ENCODE measurements around the gene THAP10.

Gene THAP10

DNA sequence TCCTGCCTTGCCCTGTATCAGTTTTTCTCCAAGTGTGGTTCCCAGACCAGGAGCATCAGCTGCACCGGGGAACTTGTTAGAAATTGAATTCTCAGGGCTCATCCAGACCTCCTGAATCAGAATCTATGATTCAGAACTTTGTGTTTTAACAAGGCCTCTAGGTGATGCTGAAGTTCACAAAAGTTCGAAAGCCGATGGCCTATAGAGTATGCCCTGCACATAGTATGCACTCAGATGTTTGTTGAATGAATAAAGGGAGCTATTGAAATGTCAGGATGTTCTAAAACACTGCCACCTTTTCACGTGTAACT, 37.6 kb downstream of the THAP10 start:
- in situ Hi-C loops (cut with MboI; ENCODE audit: low sequenced_read_pairs) = no loop called here

DNA sequence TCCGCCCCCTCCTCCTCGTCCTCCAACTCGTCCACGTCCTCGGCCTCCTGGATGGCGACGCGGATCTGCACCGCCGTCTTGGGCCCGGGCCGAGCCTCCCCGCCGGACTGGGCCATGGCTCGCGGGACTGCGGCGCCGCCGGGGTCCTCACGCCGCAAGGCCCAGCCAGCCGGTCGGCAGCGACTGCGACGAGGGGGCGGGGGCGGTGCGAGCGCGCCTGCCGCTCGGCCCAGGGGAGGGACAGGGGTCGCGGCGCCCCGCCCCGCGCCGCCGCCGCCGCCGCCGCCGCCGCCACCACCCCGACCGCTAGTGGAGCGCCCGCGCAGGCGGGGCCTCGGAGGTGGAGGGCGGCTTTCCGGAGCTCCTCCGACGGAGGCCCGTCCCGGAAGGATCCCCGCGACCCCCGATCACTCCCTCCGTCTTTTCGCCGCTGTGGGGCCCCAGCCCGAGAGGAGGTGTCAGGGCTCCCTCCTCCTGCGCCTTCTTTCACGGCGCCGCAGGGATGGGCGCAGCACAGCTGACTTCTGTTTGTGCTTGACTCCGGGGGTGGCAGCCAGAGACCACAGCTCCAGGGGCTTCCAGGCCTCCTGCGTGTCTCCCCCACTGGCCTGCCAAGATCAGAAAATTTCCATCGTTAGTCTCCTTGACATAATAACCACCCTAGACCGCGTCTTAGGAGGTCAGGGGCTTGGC, 38.1 kb downstream of the THAP10 start, which contains the start of gene LARP6:
TSS of gene LARP6 (minus strand) at position 185 of the 693 bp plus-strand sequence. CDS start at position 116, 69 bp downstream.
- in situ Hi-C loops (cut with MboI; ENCODE audit: low sequenced_read_pairs) = no loop called here

DNA sequence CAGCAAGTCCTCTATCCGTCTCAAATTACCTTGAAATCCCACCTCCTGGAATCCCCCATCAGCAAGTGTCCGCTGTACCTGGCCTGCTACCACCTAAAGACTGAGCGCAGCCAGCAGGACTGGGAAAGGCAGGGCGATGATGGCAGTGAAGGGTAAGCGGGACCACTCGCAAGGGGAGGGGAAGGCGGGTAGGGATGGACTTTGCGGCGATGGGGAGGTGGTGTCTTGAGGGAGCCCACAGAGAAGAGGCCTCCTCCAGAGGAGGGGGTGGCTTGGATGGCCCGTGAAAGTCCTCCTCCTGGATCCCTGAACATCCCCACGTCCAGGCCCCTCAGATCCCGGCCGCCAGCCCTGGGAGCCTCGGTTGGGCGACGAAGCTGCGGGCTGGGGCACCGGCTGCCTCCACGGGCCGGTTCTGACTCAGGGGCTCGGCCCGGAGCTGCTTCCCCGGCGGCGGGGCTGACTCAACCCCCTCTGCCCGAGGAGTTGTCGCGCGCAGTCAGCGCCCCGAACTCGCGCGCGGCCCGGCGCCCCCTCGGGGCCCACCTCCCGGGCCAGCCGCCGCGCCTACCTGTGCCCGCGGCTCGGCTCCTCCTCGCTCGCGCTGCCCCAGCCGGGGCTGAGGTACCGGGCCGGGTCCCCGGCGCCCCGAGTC, 38.8 kb downstream of the THAP10 start:
- in situ Hi-C loops (cut with MboI; ENCODE audit: low sequenced_read_pairs) = no loop called here

DNA sequence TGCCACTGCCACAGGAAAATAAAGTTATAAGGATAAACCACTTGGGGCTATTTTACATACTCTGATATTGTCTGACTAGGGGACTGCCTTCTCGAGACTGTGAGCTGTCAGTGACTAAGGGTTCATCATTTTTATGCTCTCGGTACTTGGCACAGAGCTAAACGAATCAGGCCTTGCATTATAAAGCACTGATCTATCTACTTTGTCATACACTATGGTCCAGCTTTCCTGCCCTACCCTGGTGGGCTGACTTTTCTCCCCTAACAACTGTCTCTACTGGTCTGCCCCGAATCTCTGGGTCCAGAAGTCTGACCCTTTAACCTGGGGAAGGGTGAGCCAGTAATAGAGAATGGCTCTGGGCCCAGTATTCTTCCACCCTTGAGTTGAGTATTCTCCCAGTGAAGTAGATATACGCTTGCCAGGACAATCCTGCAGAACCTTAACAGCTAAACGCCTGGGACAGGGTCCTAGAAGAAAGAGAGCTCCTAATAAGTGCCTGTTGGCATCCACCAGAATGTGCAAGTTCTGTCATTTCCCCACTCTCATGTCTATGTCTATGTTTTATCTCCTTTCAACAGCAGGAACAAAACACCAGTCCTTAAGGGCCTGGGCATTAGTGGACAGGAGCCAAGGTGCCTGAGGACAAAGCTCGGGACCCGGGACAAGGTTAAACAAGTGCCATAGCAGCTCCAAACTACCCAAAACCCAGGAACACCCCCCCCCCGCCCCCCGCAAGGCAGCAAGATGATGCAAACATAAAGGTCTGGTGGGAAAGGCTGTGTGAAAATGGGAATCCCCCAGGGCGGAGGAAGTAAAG, 39.5 kb downstream of the THAP10 start:
- in situ Hi-C loops (cut with MboI; ENCODE audit: low sequenced_read_pairs) = no loop called here

DNA sequence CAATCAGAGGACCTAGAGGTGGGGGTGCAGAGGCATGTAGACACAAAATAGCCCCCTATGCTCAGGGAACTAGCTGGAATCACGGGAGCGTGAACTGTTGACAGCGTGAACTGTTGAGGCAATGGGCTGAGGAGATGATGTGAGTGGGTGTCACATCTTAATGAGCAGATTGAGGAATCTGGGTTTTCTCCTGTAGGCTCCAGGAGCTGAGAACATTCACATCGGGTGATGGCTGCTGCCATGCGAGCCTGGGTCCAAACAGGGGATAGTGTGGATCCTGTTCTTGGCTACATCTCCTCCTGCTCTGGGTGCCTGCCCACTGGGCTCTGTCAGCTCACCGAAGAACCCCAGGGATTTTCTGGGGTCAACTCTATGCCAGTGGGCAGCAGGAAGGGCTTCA, 40.3 kb downstream of the THAP10 start:
- in situ Hi-C loops (cut with MboI; ENCODE audit: low sequenced_read_pairs) = no loop called here

DNA sequence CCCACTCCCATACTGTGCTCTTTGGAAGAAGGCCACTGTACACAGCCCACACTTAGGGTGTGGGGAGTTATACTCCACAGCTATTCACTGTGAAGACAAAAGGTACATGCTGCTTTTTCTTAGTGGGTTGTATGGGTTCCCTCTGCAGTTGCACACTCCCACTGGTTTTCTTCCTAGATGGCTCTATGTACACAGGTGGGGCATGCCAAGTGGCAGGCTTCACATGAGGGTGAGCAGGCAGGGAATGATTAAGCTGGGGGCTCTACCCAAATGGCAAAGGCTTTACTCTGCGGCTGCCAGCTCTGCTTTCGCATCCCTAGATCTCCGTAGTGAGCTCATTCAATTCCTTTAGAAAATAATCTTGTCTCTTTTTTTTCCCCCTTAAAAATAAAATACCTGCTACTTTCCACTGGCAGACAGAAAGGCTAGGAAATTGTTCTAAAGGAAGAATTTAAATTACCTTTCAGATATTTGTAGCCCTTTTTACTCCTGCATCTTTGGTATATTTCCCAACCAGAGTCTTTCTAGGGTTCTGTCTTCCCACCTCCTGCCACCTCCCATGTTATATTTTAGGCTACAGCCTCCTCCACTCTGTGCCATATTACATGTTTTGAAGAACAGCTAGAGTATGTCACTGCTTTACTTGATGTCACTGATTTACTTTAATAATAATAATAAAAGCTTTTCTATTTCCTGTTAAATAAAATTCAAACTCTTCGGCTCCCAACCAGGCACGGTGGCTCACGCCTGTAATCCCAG, 46.5 kb downstream of the THAP10 start:
- in situ Hi-C loops (cut with MboI; ENCODE audit: low sequenced_read_pairs) = no loop called here

DNA sequence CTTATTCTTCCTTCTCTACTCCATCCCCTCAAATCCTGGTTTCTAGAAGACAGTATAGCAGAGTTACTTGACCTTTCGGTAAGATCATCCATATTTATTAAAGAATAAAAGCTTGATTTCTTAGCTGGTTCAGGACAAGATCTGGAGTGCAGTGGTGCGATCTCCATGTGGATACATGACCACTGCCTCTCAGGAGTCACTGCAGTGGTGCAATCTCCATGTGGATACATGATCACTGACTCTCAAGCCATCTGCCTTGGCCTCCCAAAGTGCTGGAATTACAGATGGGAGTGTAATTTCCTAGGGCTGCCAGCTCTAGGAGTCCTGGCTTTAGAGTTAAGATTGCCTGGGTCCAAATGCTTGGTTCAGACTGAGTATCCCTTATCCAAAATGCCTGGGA, 54.8 kb downstream of the THAP10 start:
- in situ Hi-C loops (cut with MboI; ENCODE audit: low sequenced_read_pairs) = no loop called here

DNA sequence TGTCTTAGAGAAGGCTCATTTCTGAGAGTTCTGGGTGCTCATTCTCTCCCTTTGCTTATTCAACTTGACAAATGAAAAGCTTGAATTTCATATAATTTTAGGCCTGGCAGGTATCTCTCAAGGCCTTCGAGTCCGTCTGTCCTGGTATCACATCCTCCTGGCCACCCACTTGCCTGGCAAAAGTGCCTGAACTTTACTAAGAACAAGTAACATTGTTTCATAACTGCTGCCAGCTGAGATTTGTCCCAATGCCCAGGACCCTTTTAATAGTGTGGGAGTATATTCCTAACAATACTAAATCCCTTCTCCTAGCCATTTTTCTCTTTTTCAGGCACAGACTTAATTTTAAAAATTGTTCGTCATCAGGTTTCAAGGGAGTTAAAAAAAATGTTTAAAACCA, 56.4 kb downstream of the THAP10 start:
- in situ Hi-C loops (cut with MboI; ENCODE audit: low sequenced_read_pairs) = no loop called here

DNA sequence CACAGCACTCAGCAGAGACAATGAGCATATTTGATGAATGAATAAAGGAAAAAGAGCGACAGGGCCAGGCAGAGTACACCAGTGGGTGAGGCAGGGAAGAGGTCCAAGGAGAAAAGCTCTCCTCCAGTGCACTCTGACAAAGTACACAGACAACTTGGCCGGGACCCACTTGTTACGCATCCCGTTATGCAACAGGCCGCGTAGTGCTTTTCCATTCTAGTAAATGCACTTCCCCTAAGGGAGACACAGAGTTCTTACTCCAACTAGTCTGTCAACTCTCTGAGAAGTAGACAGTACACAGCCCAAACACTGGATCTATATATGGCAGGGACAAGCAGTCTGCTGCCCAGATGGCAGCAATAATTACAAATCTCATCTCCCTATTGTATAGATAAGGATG, 56.8 kb downstream of the THAP10 start:
- in situ Hi-C loops (cut with MboI; ENCODE audit: low sequenced_read_pairs) = no loop called here

DNA sequence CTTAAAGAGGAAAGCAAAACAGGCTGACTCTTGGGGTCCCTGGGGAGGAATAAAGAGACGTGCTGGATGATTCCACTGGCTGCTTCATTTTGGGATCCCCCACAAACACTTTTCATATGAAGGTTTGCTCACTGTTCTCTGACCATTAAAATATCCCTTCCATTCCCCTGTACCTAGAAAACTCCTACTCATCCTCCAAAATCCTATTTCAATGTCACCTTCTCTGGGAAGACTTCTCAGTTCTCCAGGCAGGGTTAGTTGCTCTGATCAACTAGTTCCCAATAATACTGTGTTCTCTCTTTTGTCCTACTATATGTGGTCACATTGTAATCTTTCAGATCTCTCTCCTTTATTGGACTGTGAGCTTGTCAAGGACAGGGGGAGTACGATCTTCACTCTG, 57.2 kb downstream of the THAP10 start:
- in situ Hi-C loops (cut with MboI; ENCODE audit: low sequenced_read_pairs) = no loop called here

DNA sequence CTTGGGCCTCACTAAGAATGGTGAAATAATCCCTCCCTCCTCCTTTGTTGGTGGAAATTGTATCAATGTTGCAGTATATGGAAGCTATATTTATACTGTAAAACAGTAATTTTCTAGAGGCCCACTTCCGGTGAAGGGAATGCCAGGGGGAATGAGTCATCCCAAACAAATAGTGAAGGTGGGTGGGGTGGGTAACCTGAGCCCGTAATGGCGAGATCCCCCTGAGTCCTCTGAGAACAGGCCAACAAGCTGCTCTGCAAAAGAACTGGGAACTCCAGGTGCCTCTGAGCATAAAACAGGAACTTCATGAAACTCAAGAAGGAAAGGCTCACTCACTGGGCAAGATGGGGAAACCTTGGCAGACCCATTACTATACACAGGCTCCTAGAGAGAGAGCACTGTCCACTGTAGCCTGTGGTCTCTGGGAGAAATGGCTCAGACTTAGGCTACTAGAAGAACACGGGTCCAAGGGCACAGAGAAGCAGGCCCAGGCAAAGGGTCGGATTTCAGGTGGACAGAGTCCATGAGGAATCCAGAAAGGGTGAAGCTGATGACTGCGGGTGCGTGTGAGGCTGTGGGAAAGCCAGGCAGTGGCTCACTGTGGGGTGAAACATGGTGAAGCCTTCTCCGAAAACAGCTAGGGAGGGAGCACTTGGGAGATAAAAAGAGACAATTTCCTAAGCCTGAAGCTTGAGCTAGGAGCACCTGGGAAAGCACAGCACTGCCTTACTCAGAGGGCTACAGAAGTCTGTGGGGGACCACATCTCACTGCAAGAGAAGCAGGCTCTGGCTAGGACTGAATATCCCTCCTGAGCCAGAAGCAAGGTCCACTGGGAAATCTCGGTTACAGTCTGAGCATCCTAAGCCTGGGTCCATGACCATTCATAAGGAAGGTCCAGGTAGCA, 58.1 kb downstream of the THAP10 start:
- in situ Hi-C loops (cut with MboI; ENCODE audit: low sequenced_read_pairs) = no loop called here

DNA sequence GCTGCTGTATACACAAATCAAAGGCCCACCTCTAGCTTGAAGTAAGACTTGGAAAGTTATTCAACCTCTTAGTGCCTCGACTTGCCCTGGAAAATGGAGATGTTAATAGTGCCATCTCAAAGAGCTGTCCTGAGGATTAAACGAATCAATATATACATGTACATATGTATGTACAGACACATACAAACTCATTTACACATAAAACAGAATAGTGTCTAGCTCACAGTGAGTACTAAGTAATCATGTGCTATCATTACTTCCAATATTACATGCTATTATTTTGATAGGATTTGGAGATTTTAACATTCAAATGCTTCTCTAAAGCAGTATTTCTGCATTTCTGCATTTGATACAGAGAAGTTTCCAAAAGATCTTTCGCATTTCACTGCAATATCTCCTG, 58.8 kb downstream of the THAP10 start:
- in situ Hi-C loops (cut with MboI; ENCODE audit: low sequenced_read_pairs) = no loop called here

DNA sequence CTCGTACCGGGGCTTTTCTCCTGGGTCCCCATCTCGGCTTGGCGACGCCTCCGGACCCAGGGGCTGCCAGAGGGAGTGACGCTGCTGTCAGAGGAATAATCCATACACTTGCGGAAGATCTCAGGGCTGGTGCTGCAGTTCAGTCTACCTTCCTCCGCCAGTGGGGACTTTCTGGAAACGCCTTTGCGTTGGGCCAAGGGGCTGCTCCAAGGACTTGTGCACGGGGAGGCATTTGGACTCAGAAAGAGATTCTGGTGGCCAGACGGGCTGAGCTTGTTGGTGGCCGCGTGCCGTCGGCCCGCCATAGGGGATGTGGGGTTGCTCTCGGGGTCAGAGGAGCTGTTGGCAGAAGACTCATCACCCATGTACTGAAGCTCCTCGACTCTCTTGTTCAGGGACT, 60.1 kb downstream of the THAP10 start:
- in situ Hi-C loops (cut with MboI; ENCODE audit: low sequenced_read_pairs) = no loop called here

Data from hTERT RPE-1 (cell line).